ENCODE data around the gene EFNA3. TPM values are rescaled to one million over a fixed set of nuclear protein-coding genes. Genes with fewer than 3 reads are reported as not detected.

Gene EFNA3
- polyA plus RNA-seq, 1 donor from 2014 or later = 12.2 TPM

- Histone ChIP-seq H3K27me3 (ENCODE audit: insufficient read depth, low read depth, low read length) (no peaks in the 10 kb centered on the region), H3K4me2 (ENCODE audit: low read length) (no peak overlapping the region), H3K27ac (ENCODE audit: low read length) (no peak overlapping the region), H3K9ac (ENCODE audit: low read length) (peak overlapping the region; percentile 60), H3K9me3 (ENCODE audit: low read length) (no peaks in the 10 kb centered on the region), H2AFZ (ENCODE audit: low read depth, low read length) (no peak overlapping the region), H3F3A (ENCODE audit: insufficient read depth, low read length, poor library complexity, severe bottlenecking) (no peaks in the 10 kb centered on the region), H3K36me3 (ENCODE audit: insufficient read depth, low read length) (no peaks in the 10 kb centered on the region), H4K20me1 (ENCODE audit: insufficient read depth) (no peaks in the 10 kb centered on the region), H3K4me3 (ENCODE audit: low read length) (peak overlapping the region; percentile 72), H3K9me2 (ENCODE audit: insufficient read depth, low read length) (no peaks in the 10 kb centered on the region), H3K79me2 (replicated peaks; ENCODE audit: insufficient read depth, low read length) (peaks cover 8% of the 10 kb centered on the region)
- TF ChIP-seq RAD21 (conservative IDR thresholded peaks at IDR 0.05) (no peak), REST (IDR thresholded peaks at IDR 0.05; ENCODE audit: borderline replicate concordance) (no peak), EP300 (conservative IDR thresholded peaks at IDR 0.05; ENCODE audit: poor library complexity, severe bottlenecking) (no peak), POLR2AphosphoS5 (IDR thresholded peaks at IDR 0.05) (no peak), EZH2 (IDR thresholded peaks at IDR 0.05; ENCODE audit: borderline replicate concordance, insufficient read depth, low read length, poor library complexity, severe bottlenecking) (no peak), TAF1 (IDR thresholded peaks at IDR 0.05; ENCODE audit: low read depth) (no peak), SMC3 (conservative IDR thresholded peaks at IDR 0.05; ENCODE audit: poor library complexity) (no peak), CTCF (IDR thresholded peaks at IDR 0.05; ENCODE audit: poor library complexity, severe bottlenecking) (no peak), MXI1 (conservative IDR thresholded peaks at IDR 0.05; ENCODE audit: poor library complexity, severe bottlenecking) (no peak)
Observed at GRCh38 chr1:155064111-155064831, 14.4 kb upstream of the EFNA3 start.

GRCh38 chr1:155064832-155065429 is 13.7 kb upstream of the EFNA3 start:
- H3K27me3 ChIP-seq (ENCODE audit: insufficient read depth, low read depth, low read length) = no peaks in the 10 kb centered on the region
- H3K79me2 ChIP-seq (replicated peaks; ENCODE audit: insufficient read depth, low read length) = peaks cover 8% of the 10 kb centered on the region
- H3K36me3 ChIP-seq (ENCODE audit: insufficient read depth, low read length) = no peaks in the 10 kb centered on the region
- no peaks in the 10 kb centered on the region for H3F3A ChIP-seq (ENCODE audit: insufficient read depth, low read length, poor library complexity, severe bottlenecking)
- H4K20me1 ChIP-seq (ENCODE audit: insufficient read depth) = no peaks in the 10 kb centered on the region
- H3K9me3 ChIP-seq (ENCODE audit: low read length) = no peaks in the 10 kb centered on the region
- no peak overlapping the region for H3K4me2 ChIP-seq (ENCODE audit: low read length)
- H3K9me2 ChIP-seq (ENCODE audit: insufficient read depth, low read length) = no peaks in the 10 kb centered on the region
- H3K9ac ChIP-seq (ENCODE audit: low read length) = no peak overlapping the region
- H3K4me3 ChIP-seq (ENCODE audit: low read length) = no peak overlapping the region
- H3K27ac ChIP-seq (ENCODE audit: low read length) = no peak overlapping the region
- TF ChIP-seq RAD21 (conservative IDR thresholded peaks at IDR 0.05) (no peak), MXI1 (conservative IDR thresholded peaks at IDR 0.05; ENCODE audit: poor library complexity, severe bottlenecking) (no peak), TAF1 (IDR thresholded peaks at IDR 0.05; ENCODE audit: low read depth) (no peak), CTCF (IDR thresholded peaks at IDR 0.05; ENCODE audit: poor library complexity, severe bottlenecking) (no peak), REST (IDR thresholded peaks at IDR 0.05; ENCODE audit: borderline replicate concordance) (no peak), EP300 (conservative IDR thresholded peaks at IDR 0.05; ENCODE audit: poor library complexity, severe bottlenecking) (no peak)
- H2AFZ ChIP-seq (ENCODE audit: low read depth, low read length) = no peak overlapping the region

All from neural cell (in vitro differentiated cells).